Measurements from ENCODE around the gene SLC26A11.
"Not testable (repeated sequence)": the region's sequence is repeated elsewhere in the genome, so short reads cannot be mapped to it uniquely, and the experiment has no call there.

GRCh38 chr17:80199295-80199694 lies 20.9 kb upstream of the SLC26A11 start:
- TF ChIP-seq CTCF (IDR thresholded peaks at IDR 0.05 in 4 of 5, conservative IDR thresholded peaks at IDR 0.05 in 1 of 5); POLR2A (IDR thresholded peaks at IDR 0.05): not testable (repeated sequence)

All from gastrocnemius medialis (tissue), 4 donors.